ENCODE data around the gene CHST1. TPM values are rescaled to one million over a fixed set of nuclear protein-coding genes. Genes with fewer than 3 reads are reported as not detected.

Gene CHST1
- total RNA-seq, 2 experiments from 2014 or later = 0.11 to 0.12 TPM

DNA sequence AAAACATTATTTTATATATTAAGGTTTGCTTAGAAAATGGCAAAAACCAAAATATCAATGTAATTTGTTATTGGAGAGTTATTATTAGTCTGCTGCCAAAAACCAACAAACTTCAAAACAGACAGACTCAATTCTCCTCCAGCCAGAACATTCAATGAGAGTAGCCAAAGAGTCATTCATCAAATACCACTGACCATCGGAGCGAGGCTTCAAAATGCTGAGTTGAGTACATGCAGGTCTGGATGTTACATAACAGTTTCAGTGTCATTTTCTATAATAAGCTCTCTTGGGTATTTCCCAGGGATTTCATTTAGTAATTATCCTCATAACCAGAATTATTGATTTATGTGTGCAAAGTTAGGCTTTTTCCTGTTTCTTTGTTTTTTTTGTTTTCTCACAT, 42.6 kb downstream of the CHST1 start:
- ChIA-PET POLR2A (no interaction called here), CTCF (no interaction called here)
- intact Hi-C loops (cut with DNase I, micrococcal nuclease) = no loop called here
- no peak overlapping the region for H3K27ac Mint-ChIP-seq
- H3K36me3 Mint-ChIP-seq (ENCODE audit: low read depth) = no peaks in the 10 kb centered on the region
- DNase-seq = no peak
- H3K27me3 Mint-ChIP-seq = peaks cover 25% of the 10 kb centered on the region
- H3K4me1 Mint-ChIP-seq = no peaks in the 10 kb centered on the region
- H3K4me3 Mint-ChIP-seq = no peak overlapping the region
- no peak for ATAC-seq
- H3K9me3 Mint-ChIP-seq (ENCODE audit: low read depth) = peaks cover 4% of the 10 kb centered on the region

DNA sequence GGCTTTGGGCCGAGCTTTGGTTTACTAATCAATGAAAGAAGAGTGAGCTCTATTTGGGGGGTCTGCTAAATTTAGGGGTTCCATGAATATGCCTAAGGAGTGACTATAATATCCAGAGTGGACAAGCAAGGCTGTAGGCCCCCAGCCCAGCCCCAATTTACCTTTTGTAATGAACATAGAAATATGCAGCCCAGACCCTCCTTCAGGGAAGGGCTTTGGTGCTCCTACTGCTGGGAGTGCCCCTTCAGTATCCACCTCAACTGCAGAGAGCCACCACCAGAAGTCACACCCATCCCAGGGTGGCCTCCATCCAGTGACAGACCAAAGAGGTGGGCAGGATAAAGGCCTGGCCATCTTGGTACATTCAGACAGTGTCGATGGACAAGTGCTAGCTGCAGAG, 43.1 kb downstream of the CHST1 start:
- ATAC-seq (no peak), DNase-seq (no peak)
- no peaks in the 10 kb centered on the region for H3K36me3 Mint-ChIP-seq (ENCODE audit: low read depth)
- intact Hi-C loops (cut with DNase I, micrococcal nuclease) = no loop called here
- CTCF ChIA-PET = interaction anchor here (0.6 to 1.4 kb wide), 3 partner anchors 33 to 251 kb away, joined by 3 to 4 read pairs (median 3); no protein-coding TSS in a partner anchor
- POLR2A ChIA-PET = no interaction called here
- H3K27ac Mint-ChIP-seq = no peak overlapping the region
- H3K27me3 Mint-ChIP-seq = peaks cover 28% of the 10 kb centered on the region
- peaks cover 4% of the 10 kb centered on the region for H3K9me3 Mint-ChIP-seq (ENCODE audit: low read depth)
- H3K4me1 Mint-ChIP-seq = no peaks in the 10 kb centered on the region
- H3K4me3 Mint-ChIP-seq = no peak overlapping the region

DNA sequence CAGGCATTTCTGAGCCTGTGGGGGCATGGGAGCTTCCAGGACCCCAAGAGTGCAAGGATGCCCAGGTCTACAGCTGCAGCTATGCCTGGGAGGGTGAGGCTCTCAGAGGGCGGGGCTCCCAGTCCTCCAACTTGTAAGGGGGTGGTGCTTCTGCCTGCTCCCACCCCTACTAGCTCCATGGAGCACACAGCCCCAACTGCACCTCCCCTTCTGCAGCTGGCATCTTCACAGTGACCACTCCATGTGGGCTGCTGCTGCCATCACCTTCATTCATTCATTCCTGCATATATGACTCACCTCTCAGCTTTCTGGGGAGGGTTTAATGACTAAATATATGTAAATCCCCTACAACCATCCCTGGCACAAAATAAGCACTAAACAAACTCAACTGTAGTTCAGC, 43.8 kb downstream of the CHST1 start:
- H3K9me3 Mint-ChIP-seq (ENCODE audit: low read depth) = peaks cover 4% of the 10 kb centered on the region
- H3K36me3 Mint-ChIP-seq (ENCODE audit: low read depth) = no peaks in the 10 kb centered on the region
- no peak overlapping the region for H3K4me3 Mint-ChIP-seq
- H3K27me3 Mint-ChIP-seq = peaks cover 28% of the 10 kb centered on the region
- POLR2A ChIA-PET = no interaction called here
- DNase-seq (no peak), ATAC-seq (no peak)
- H3K4me1 Mint-ChIP-seq = no peaks in the 10 kb centered on the region
- CTCF ChIA-PET = interaction anchor here (0.6 to 1.4 kb wide), 3 partner anchors 33 to 1510 kb away, joined by 3 to 4 read pairs (median 3); no protein-coding TSS in a partner anchor
- no peak overlapping the region for H3K27ac Mint-ChIP-seq
- intact Hi-C loops (cut with DNase I, micrococcal nuclease) = no loop called here

DNA sequence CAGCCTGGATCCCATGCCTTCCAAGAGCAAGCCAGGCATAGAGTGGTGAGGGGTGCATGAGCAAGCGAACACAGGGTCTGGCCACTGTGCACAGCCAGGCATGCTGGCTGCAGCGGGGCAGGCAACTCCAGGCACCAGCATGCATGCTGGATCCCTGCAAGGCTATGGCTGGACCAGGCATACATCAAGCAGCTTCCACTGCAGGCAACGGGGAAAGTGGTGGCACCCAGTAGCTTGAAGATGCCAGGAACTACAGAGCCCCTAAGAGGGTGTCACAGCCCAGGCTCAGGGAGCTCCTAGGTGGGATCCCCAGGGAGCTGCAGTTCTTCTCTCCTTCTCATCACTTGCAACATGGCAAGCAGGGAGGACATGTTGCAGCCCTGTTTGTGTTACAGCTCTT, 45.2 kb downstream of the CHST1 start:
- peaks cover 29% of the 10 kb centered on the region for H3K27me3 Mint-ChIP-seq
- peaks cover 4% of the 10 kb centered on the region for H3K9me3 Mint-ChIP-seq (ENCODE audit: low read depth)
- ChIA-PET CTCF (interaction anchor here (0.5 kb wide), 1 partner anchor 220 kb away, joined by 3 read pairs; no protein-coding TSS in a partner anchor), POLR2A (no interaction called here)
- intact Hi-C loops (cut with DNase I, micrococcal nuclease) = no loop called here
- DNase-seq (no peak), ATAC-seq (no peak)
- H3K4me3 Mint-ChIP-seq = no peak overlapping the region
- no peaks in the 10 kb centered on the region for H3K36me3 Mint-ChIP-seq (ENCODE audit: low read depth)
- H3K27ac Mint-ChIP-seq = no peak overlapping the region
- no peaks in the 10 kb centered on the region for H3K4me1 Mint-ChIP-seq

DNA sequence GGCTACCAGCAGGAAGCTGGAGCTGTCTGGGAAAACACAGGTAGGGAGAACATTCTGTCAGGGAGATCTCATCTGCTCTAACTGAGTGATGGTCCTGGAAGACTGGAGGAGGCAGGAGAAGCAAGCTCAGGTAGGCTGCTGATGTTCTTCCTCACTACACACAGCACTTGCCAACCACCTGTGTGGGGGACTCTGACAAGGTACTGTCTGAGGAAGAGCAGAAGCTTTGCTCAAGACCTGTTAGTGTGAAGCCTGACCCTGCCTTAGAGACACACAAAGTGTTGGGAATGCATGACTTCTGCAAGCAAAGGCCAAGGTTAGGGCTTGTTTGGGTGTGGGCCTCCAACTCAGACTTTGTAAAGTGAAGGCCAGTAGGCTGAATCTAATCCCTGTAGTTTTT, 46.5 kb downstream of the CHST1 start:
- H3K4me3 Mint-ChIP-seq = no peak overlapping the region
- H3K27me3 Mint-ChIP-seq = peaks cover 33% of the 10 kb centered on the region
- H3K36me3 Mint-ChIP-seq (ENCODE audit: low read depth) = no peaks in the 10 kb centered on the region
- H3K27ac Mint-ChIP-seq = no peak overlapping the region
- ChIA-PET CTCF (interaction anchor here (1.2 kb wide), 1 partner anchor 36 kb away, joined by 3 read pairs; no protein-coding TSS in a partner anchor), POLR2A (no interaction called here)
- intact Hi-C loops (cut with DNase I, micrococcal nuclease) = no loop called here
- H3K4me1 Mint-ChIP-seq = no peaks in the 10 kb centered on the region
- no peak for ATAC-seq
- H3K9me3 Mint-ChIP-seq (ENCODE audit: low read depth) = peaks cover 4% of the 10 kb centered on the region
- DNase-seq = no peak

DNA sequence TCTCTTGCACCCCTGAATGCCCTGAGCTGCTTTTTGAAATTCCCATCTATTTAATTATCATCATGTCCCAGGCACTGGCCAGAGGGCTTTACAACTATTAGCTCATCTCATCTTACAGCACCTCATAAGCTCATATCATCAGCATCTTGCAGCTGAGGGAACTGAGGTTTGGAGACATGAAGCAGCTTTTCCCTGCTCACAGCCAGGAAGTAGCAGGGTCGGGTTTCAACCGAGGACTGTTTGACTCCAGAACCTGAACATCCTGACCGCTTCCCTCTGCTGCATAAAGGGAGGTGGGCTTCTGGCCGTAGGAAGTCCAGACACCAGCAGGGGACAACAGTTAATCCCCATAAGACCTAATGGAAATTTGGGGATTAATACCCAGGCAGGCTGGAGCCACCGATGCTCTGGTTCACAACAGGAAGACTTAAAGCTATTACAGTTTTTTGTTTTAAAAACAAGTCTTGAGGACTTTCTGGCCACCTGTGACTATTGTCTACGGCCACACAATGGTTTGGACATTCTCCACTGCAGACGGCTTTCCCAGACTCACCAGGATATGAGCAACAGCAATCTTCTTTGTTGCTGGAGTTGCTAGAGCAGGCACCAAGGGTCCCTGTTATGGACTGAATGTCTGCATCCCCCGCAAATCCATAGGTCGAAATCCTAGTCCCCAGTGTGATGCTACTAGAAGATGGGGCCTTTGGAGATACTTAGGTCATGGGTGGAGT, 47.4 kb downstream of the CHST1 start:
- H3K4me1 Mint-ChIP-seq = no peaks in the 10 kb centered on the region
- no peaks in the 10 kb centered on the region for H3K36me3 Mint-ChIP-seq (ENCODE audit: low read depth)
- H3K9me3 Mint-ChIP-seq (ENCODE audit: low read depth) = peaks cover 4% of the 10 kb centered on the region
- no peak overlapping the region for H3K27ac Mint-ChIP-seq
- ATAC-seq = no peak
- H3K4me3 Mint-ChIP-seq = no peak overlapping the region
- H3K27me3 Mint-ChIP-seq = peaks cover 33% of the 10 kb centered on the region
- no peak for DNase-seq
- intact Hi-C loops (cut with DNase I, micrococcal nuclease) = no loop called here
- CTCF ChIA-PET = interaction anchor here (0.7 to 0.9 kb wide), 2 partner anchors 37 to 49 kb away, joined by 3 read pairs; no protein-coding TSS in a partner anchor
- POLR2A ChIA-PET = interaction anchor here (0.5 kb wide), 1 partner anchor 365 kb away, joined by 3 read pairs; no protein-coding TSS in a partner anchor

DNA sequence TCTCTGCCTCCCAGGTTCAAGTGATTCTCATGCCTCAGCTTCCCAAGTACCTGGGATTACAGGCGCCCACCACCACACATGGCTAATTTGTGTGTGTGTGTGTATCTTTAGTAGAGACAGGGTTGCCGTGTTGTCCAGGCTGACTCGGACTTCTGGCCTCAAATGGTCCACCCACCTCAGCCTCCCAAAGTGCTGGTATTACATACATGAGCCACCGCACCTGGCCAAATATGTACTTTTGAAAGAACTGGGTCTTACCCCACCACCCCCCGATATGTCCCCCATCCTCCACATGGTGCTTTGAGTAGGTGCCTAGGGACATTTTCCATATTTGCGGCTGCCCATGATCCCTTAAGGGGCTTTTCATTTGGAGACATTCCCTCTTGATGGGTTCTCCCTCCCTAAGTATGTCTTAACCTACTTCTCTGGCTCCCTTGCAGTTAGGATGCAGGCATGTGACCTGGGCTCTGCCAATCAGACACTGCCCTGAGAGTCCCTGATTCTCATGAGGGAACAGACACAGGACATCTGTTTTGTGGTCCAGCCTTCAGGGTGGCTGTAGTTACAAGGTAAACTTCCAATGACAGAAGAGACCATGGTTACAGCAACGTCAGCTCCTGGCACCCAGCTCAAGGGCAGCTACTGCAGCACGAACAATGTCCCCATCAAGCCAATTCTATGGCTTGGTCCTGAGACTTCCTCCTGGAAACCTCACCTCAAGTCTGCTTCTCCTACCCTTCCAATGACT, 48.4 kb downstream of the CHST1 start:
- H3K4me1 Mint-ChIP-seq = no peaks in the 10 kb centered on the region
- ATAC-seq = no peak
- no peak overlapping the region for H3K27ac Mint-ChIP-seq
- H3K27me3 Mint-ChIP-seq = peaks cover 32% of the 10 kb centered on the region
- H3K36me3 Mint-ChIP-seq (ENCODE audit: low read depth) = no peaks in the 10 kb centered on the region
- intact Hi-C loops (cut with DNase I, micrococcal nuclease) = no loop called here
- ChIA-PET CTCF (interaction anchor here (0.9 kb wide), 1 partner anchor 38 kb away, joined by 3 read pairs; no protein-coding TSS in a partner anchor), POLR2A (interaction anchor here (0.6 kb wide), 1 partner anchor 25 kb away, joined by 3 read pairs; no protein-coding TSS in a partner anchor)
- no peak for DNase-seq
- no peak overlapping the region for H3K4me3 Mint-ChIP-seq
- H3K9me3 Mint-ChIP-seq (ENCODE audit: low read depth) = peaks cover 4% of the 10 kb centered on the region

DNA sequence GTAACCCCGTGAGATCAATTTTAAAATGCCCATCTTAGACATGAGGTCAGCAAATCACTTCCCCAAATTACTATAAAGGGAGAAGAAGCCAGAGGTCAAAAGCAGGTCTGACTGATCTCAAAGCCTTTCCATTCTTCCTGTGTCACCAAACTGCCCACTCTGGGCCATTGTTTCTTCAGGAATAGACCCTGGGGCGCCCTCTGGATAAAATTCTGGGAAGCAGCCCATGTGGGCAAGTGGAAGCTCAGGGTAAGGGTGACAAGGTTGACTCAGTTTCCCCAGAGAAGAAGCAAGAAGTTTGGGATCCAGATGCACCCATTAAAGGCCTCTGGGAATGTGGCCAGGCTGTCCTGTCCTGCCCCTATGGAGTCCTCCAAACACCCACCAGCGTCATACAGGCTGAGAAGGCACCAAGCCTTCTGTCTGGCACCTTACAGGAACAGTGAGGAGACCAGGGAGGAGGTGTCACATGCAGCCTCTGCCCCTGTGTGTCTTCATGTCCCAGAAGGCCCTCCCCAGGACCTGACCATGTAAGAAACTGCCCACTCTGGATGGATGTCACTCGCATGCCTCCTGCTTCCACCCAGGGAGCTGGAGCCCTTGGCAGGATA, 50.1 kb downstream of the CHST1 start:
- H3K9me3 Mint-ChIP-seq (ENCODE audit: low read depth) = no peaks in the 10 kb centered on the region
- no peaks in the 10 kb centered on the region for H3K4me1 Mint-ChIP-seq
- CTCF ChIA-PET = no interaction called here
- no peak overlapping the region for H3K4me3 Mint-ChIP-seq
- peaks cover 34% of the 10 kb centered on the region for H3K27me3 Mint-ChIP-seq
- DNase-seq (no peak), ATAC-seq (no peak)
- no peaks in the 10 kb centered on the region for H3K36me3 Mint-ChIP-seq (ENCODE audit: low read depth)
- intact Hi-C loops (cut with DNase I, micrococcal nuclease) = no loop called here
- H3K27ac Mint-ChIP-seq = no peak overlapping the region
- POLR2A ChIA-PET = no interaction called here

DNA sequence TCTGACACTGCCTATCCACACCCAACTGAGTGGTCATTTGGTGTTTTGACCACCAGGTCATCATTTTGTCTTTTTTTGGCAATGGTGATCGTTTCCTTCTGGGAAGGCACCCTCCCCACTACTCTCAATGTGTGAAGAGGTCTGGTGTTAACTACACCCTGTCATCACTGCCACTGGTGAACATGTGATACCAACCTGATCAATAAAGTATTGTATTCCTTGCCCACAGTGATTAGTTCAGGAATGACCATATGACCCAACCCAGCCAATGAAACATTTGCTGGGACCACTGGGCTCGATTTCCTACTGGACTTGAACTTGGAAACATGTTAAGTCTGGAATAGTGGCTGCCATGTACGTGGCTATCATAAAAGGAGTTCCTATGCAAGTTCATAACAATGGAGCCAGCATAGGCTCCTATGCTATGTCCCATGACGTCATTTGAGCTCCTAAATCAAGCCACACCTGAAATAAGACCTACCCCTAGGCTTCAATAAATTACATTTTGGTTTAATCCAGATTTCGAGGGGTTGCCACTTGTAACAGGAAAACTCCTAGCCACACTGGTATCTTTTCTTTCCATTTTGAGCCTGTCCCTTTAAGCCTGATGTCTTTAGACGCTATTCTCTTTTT, 51.1 kb downstream of the CHST1 start:
- no peak for DNase-seq
- Mint-ChIP-seq H3K36me3 (ENCODE audit: low read depth) (no peaks in the 10 kb centered on the region), H3K27me3 (peaks cover 33% of the 10 kb centered on the region), H3K4me3 (no peak overlapping the region), H3K4me1 (no peaks in the 10 kb centered on the region), H3K27ac (no peak overlapping the region), H3K9me3 (ENCODE audit: low read depth) (no peaks in the 10 kb centered on the region)
- CTCF ChIA-PET = no interaction called here
- ATAC-seq = no peak
- intact Hi-C loops (cut with DNase I, micrococcal nuclease) = no loop called here
- POLR2A ChIA-PET = no interaction called here

DNA sequence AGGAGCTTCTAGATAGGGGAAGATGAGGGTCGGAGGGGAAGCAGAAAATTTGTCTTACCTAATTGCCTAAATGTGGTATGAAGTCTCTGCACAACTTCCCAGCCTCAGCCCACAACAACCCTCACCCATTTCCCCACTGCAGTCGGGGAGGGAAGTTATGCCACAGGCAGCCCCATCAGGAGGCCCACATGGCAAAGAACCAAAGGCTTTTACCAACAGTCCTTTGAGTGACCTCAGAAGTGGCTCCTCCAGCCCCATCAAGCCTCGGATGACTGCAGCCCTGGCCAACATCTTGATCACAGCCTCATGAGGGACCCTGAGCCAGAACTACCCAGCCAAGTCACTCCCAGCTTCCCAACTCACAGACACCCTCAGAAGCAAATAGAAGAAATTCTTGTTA, 54.8 kb downstream of the CHST1 start:
- Mint-ChIP-seq H3K27me3 (peaks cover 28% of the 10 kb centered on the region), H3K27ac (no peak overlapping the region), H3K4me3 (no peak overlapping the region), H3K36me3 (ENCODE audit: low read depth) (no peaks in the 10 kb centered on the region), H3K4me1 (no peaks in the 10 kb centered on the region), H3K9me3 (ENCODE audit: low read depth) (no peaks in the 10 kb centered on the region)
- ChIA-PET CTCF (no interaction called here), POLR2A (no interaction called here)
- no peak for DNase-seq
- no peak for ATAC-seq
- intact Hi-C loops (cut with DNase I, micrococcal nuclease) = no loop called here

DNA sequence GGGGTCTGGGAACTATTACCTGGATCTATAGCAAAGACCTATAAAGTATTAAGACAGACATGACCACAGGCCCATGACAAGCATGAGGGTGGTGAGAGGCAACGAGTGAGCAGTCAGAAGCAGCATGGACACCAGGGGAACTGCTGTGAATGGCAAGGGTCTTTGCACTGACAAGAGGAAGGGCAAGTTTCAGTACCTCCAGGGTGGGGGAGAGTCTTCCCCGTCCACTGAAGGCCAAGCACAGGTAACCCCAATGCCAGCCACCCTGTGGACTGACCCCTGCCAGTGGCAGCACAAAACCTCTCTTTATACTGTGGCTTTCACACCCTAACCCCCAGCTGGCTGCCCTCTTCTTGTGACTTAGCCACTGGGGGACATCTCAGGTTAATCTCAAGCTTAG, 55.5 kb downstream of the CHST1 start:
- CTCF ChIA-PET = no interaction called here
- Mint-ChIP-seq H3K4me1 (no peaks in the 10 kb centered on the region), H3K4me3 (no peak overlapping the region), H3K27ac (no peak overlapping the region), H3K27me3 (peaks cover 31% of the 10 kb centered on the region), H3K36me3 (ENCODE audit: low read depth) (no peaks in the 10 kb centered on the region), H3K9me3 (ENCODE audit: low read depth) (no peaks in the 10 kb centered on the region)
- intact Hi-C loops (cut with DNase I, micrococcal nuclease) = no loop called here
- POLR2A ChIA-PET = no interaction called here
- ATAC-seq (no peak), DNase-seq (no peak)
